RWPE1 (cell line): ENCODE measurements around the gene SWT1.
"Not testable (repeated sequence)": the region's sequence is repeated elsewhere in the genome, so short reads cannot be mapped to it uniquely, and the experiment has no call there.

Experiments used
- CTCF ChIA-PET: fragments of 350-600 bp; sonication (Branson Sonifier 250); formaldehyde crosslinking; extraction: SDS; loops from one replicate; lab custom pipeline; 2021; lab: Yijun Ruan, JAX
- POLR2A ChIA-PET: fragments of 400-600 bp; formaldehyde crosslinking; extraction: SDS; loops from one replicate; lab custom pipeline; 2020; ENCODE audit warnings: antibody characterized with exemption; ENCODE audit not compliant: low non-redundant PET; lab: Yijun Ruan, JAX
- DNase-seq: peaks from one replicate; pipeline ENCODE4 v3.0.0; 2012; ENCODE audit warnings: low spot score
- H3K27ac ChIP-seq: fragments of 450-650 bp; 2 replicates; pipeline ENCODE4 v1.5.1; 2017
- TF ChIP-seq, protein P1 (sequence below): fragments of 450-650 bp; conservative IDR thresholded peaks from 2 replicates; pipeline ENCODE4 v1.5.1; 2017; ENCODE audit warnings: low read depth, mild to moderate bottlenecking

The SWT1 gene

DNA sequence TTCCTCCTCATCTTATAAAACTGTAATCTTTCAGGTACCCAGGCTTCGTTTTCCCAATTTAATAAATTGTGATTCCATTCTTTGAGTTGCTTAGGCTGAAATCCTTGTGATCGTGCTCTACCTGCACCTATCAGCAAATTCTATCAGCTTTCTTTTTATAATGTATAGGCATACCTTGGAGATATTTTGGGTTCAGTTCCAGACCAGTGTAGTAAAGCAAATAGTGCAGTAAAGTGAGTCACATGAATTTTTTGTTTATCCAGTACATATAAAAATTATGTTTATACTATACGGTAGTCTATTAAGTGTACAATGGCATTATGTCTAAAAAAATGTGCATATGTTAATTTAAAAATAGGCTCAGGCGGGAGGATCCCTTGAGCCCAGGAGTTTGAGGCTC lies 5.5 kb downstream of the SWT1 start:
- CTCF ChIA-PET: interaction anchor here (0.7 kb wide), 1 partner anchor 140 kb away, joined by 3 read pairs; no protein-coding TSS in a partner anchor
- POLR2A ChIA-PET: no interaction called here
- TF ChIP-seq, protein P1, sequence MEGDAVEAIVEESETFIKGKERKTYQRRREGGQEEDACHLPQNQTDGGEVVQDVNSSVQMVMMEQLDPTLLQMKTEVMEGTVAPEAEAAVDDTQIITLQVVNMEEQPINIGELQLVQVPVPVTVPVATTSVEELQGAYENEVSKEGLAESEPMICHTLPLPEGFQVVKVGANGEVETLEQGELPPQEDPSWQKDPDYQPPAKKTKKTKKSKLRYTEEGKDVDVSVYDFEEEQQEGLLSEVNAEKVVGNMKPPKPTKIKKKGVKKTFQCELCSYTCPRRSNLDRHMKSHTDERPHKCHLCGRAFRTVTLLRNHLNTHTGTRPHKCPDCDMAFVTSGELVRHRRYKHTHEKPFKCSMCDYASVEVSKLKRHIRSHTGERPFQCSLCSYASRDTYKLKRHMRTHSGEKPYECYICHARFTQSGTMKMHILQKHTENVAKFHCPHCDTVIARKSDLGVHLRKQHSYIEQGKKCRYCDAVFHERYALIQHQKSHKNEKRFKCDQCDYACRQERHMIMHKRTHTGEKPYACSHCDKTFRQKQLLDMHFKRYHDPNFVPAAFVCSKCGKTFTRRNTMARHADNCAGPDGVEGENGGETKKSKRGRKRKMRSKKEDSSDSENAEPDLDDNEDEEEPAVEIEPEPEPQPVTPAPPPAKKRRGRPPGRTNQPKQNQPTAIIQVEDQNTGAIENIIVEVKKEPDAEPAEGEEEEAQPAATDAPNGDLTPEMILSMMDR: no peak
- no peak overlapping the region for H3K27ac ChIP-seq
- no peak for DNase-seq

DNA sequence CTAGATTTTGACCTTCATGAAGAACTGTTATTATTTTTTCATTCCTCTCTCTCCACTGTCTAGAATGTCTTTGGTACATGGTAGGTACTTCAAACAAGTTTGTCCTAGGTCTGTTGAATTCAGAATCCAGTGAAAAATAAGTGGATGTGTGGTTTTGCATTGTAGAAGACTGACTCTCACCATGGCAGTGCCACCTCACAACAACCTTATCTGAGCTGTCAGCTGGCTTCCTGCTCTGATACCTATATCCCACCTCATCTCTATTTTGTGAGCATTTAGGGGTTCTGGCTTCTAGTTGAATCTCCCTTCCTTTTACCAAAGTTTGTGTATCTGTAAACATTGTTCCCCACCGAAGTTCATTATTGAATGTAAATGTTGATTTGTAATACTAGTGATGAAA lies 9.1 kb downstream of the SWT1 start:
- POLR2A ChIA-PET: no interaction called here
- CTCF ChIA-PET: no interaction called here
- TF ChIP-seq, protein P1: no peak
- no peak for DNase-seq
- no peak overlapping the region for H3K27ac ChIP-seq

DNA sequence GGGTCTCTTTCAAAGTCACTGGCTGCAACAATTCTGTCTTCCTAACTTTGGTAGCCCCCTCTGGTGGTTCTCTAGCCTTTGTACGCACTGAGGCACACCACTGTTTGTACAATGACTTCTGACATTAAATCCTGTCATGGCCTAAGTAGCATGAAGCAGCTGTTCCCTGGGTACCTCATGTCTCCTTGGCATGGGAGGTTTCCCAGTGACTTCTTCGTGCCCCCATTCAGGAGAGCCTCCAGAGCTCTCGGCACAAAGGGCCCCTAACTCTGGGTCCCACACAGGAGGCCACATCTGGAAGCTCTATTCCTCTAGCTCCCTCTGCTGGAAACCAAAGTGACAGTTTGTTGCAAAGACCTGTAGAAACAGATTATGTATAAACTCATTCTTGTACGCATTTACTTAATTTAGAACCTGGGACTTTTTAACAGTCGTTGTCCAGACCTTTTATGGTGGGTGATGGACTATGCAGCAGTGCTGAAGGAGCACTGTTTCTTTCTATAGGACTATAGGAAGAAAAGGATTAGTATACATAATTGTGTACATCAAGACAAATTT lies 13.4 kb downstream of the SWT1 start:
- CTCF ChIA-PET: interaction anchor here (0.5 to 1.5 kb wide), 14 partner anchors 9 to 511 kb away, joined by 3 to 6 read pairs (median 3); no protein-coding TSS in a partner anchor
- POLR2A ChIA-PET: no interaction called here
- peak; percentile 42 for DNase-seq
- no peak overlapping the region for H3K27ac ChIP-seq
- TF ChIP-seq, protein P1: peak; percentile 69

DNA sequence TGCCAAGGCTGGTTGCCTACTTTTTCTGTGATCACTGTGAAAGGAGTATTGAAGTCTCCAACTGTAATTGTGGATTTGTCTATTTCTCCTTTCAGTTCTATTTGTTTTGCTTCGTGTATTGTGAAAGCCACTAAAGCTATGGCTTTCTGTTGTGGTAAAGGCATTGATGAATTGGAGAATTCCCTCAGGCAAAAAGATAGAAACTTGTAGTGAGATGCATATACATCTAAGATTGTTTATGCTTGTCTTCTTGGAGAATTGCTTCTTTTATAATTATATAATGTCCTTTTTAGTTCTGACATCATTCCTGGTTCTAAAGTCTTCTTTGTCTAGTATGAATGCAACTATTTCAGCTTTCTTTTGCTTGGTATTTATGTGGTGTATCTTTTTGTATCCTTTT lies 36.8 kb downstream of the SWT1 start:
- DNase-seq: no peak
- CTCF ChIA-PET: no interaction called here
- no peak overlapping the region for H3K27ac ChIP-seq
- TF ChIP-seq, protein P1: no peak
- POLR2A ChIA-PET: no interaction called here

DNA sequence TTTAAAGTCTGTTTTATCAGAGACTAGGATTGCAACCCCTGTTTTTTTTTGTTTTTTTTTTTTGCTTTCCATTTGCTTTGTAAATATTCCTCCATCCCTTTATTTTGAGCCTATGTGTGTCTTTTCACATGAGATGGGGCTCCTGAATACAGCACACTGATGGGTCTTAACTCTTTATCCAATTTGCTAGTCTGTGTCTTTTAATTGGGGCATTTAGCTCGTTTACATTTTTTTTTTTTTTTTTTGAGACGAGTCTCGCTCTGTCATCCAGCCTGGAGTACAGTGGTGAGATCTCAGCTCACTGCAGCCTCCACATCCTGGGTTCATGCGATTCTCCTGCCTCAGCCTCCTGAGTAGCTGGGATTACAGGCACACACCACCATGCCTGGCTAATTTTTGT lies 41.7 kb downstream of the SWT1 start:
- H3K27ac ChIP-seq, POLR2A ChIA-PET, DNase-seq: not testable (repeated sequence)
- CTCF ChIA-PET: interaction anchor here (0.6 to 0.8 kb wide), 2 partner anchors 40 to 917 kb away, joined by 3 to 4 read pairs; no protein-coding TSS in a partner anchor

DNA sequence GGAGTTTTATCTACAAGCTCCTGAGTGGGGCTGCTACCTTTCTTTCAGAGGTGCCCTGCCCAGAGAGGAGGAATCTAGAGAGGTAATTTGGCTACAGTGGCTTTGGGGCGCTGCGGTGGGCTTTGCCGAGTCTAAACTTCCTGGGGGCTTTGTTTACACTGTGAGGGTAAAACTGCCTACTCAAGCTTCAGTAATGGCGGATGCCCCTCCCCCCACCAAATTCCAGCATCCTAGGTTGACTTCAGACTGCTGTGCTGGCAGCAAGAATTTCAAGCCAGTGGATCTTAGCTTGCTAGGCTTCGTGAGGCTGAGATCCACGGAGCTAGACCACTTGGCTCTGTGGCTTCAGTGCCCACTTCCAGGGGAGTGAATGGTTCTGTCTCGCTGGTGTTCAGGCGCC lies 43.9 kb downstream of the SWT1 start:
- H3K27ac ChIP-seq: no peak overlapping the region
- POLR2A ChIA-PET: no interaction called here
- DNase-seq: no peak
- TF ChIP-seq, protein P1: no peak
- CTCF ChIA-PET: no interaction called here

DNA sequence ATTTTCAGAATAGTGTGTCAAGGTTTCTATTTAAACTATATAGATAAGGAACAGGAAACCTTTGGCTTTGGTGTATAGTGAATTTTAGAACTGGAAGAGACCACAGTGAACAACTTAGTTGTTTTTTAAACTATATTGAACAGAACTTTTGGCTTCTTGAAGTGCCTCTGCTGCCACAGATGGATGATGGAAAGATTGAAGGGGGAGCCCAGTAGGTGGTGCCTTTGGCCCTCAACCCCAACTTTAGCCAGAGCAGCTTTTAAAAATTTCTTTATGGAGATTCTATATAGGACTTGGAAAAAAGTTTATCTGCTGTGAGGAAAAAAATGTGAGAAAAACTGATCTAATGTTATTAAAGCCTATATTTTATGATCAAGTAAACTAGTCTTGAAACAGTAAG lies 50.2 kb downstream of the SWT1 start:
- TF ChIP-seq, protein P1: no peak
- CTCF ChIA-PET: interaction anchor here (0.7 kb wide), 1 partner anchor 489 kb away, joined by 4 read pairs; no protein-coding TSS in a partner anchor
- no peak for DNase-seq

More for the DNA sequence above, 50.2 kb downstream of the SWT1 start:
- POLR2A ChIA-PET: no interaction called here
- no peak overlapping the region for H3K27ac ChIP-seq
